MV-4-11 (cell line): Measurements from ENCODE around the gene GUK1.
"Not testable (repeated sequence)": the region's sequence is repeated elsewhere in the genome, so short reads cannot be mapped to it uniquely, and the experiment has no call there.

Experiments
- DNase-seq: peaks from one replicate; lab custom pipeline; 2025; lab: John Stamatoyannopoulos, UW

GUK1 gene

GRCh38 chr1:228163007-228163753, 23.1 kb downstream of the GUK1 start:
- no peak for DNase-seq

GRCh38 chr1:228163776-228164519, 23.9 kb downstream of the GUK1 start:
- DNase-seq = no peak

GRCh38 chr1:228164561-228165371, 24.7 kb downstream of the GUK1 start:
- peak; percentile 87 for DNase-seq

DNA sequence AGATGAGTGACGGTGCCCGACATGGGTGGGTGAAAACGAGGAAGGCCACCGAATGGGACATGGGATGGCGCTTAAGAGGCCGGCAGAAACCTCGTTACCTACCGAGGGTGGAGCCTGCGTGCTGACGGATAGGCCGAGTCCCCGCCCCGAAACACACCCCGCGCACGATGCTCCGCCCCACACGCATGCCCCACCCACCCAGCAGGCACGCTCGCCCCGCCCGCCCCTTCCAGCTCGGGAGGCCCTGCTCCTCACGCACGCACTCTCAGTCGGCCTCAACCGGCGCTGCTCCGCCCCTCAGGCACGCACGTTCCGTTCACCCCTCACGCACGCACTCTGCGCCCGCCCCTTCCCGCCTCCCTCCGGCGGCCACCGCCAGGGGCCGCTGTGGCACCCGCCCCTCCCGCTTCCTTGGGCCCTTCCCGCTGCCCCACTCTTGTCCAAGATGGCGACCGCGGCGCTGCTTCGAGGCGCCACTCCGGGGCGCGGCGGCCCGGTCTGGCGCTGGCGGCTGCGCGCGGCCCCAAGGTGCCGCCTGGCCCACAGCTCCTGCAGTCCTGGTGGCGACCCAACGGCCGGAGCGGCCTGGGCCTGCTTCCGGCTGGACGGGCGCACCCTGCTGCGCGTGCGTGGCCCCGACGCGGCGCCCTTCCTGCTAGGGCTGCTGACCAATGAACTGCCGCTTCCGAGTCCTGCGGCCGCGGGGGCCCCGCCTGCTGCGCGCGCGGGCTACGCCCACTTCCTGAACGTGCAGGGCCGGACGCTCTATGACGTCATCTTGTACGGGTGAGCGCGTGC, 25.5 kb downstream of the GUK1 start, which contains the start of gene IBA57:
Gene IBA57, plus strand, starts transcription at position 433 of the 798 bp plus-strand sequence. Its CDS starts 13 bp downstream, at position 446.
- peak; percentile 95 for DNase-seq

- peak; percentile 69 for DNase-seq
Measured at GRCh38 chr1:228166170-228166936, 26.3 kb downstream of the GUK1 start.

GRCh38 chr1:228168563-228169270, 28.6 kb downstream of the GUK1 start:
- no peak for DNase-seq

DNA sequence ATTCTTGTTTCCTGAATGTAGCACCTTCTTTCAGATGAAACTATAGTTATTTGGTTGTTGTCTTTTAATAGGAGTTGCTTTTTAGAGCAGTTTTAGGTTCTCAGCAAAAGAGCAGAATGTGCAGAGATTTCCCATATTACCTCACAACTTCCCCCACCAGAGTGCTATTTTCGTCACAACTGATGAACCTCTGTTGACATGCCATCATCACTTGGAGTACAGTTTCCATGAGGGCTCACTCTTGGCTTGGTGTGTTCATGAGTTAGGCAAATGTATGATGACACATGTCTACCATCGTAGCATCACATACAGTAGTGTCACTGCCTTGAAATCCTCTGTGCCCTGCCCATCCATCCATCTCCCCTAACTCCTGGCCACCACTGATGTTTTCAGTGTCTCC, 29.3 kb downstream of the GUK1 start:
- peak; percentile 11 for DNase-seq

GRCh38 chr1:228170666-228171065, 30.6 kb downstream of the GUK1 start:
- no peak for DNase-seq

- DNase-seq = no peak
Measured at GRCh38 chr1:228171221-228171891, 31.3 kb downstream of the GUK1 start.

DNA sequence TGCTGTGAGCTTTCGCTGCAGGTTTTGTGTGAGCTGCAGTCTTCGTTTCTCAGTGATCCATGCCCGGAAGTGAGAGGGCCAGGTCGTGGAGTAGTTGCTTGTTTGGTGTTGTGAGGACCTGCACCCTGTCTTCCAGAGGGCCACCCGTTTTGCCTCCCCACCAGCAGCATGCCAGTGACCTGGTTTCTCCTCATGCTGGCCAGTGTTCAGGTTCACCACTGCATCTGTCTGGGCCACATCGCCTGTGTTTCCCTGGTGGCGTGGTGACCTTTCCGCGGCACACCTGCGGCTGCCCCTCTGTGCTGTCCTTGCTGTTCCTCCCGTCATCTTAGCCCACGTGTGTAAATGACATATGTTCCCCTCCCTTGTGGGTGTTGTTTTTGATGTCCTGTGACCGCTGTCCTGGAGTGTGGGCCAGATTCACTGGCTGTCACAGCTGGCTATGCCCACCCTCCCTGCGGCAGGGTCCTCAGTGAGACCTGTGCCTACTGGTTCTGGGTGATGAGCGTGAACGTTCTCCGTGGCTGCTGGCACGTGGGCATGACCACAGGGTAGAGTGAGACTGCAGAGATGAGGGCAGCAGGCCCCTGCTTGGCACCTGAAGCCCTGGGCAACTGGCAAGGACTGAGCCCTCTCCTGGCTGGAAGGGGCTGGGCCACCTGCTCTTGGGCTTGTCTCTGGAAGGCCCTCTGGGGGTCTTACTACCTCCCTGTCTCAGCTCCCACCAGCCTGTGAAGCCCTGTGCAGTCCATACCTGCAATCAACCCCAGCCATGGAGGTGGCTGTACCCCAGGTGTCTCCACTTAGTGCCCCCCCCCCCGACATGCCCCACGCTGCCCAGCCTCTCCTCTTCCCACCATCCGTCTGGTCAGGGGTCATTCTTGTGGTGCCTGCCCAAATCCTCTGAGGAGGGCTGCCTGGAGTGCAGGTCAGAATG, 32.8 kb downstream of the GUK1 start:
- DNase-seq = no peak

DNA sequence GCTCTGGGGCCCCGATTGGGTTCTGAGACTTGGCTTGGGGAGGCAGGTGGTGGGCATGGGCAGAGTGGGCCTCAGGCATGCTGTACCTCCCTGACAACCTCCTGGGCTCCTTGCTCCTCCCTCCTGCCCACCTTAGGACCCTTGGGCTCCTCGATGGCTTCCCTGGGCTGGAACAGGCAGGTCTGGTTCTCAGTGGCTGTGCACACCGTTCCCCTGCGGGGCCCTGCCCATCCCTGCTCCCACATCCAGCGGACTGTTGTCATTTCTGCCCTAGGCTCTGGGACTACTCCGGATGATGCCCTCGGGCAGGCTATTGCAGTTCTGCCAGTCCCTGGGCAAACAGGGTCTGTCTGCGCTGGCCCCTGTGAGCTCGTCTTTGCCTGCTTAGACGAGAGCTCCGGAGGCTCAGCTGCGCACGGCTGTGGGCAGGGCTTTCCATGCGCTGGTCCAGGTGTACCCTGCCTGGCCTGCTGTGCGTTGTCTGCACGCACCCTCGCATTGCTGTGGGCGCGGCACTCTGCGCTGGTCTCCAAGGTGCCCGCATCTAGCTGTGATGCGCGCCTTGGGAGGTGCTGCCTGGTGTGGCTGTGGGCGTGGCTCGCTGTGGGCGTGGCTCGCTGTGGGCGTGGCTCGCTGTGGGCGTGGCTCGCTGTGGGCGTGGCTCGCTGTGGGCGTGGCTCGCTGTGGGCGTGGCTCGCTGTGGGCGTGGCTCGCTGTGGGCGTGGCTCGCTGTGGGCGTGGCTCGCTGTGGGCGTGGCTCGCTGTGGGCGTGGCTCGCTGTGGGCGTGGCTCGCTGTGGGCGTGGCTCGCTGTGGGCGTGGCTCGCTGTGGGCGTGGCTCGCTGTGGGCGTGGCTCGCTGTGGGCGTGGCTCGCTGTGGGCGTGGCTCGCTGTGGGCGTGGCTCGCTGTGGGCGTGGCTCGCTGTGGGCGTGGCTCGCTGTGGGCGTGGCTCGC, 33.7 kb downstream of the GUK1 start:
- DNase-seq = not testable (repeated sequence)

GRCh38 chr1:228174482-228175315, 34.6 kb downstream of the GUK1 start:
- no peak for DNase-seq

DNA sequence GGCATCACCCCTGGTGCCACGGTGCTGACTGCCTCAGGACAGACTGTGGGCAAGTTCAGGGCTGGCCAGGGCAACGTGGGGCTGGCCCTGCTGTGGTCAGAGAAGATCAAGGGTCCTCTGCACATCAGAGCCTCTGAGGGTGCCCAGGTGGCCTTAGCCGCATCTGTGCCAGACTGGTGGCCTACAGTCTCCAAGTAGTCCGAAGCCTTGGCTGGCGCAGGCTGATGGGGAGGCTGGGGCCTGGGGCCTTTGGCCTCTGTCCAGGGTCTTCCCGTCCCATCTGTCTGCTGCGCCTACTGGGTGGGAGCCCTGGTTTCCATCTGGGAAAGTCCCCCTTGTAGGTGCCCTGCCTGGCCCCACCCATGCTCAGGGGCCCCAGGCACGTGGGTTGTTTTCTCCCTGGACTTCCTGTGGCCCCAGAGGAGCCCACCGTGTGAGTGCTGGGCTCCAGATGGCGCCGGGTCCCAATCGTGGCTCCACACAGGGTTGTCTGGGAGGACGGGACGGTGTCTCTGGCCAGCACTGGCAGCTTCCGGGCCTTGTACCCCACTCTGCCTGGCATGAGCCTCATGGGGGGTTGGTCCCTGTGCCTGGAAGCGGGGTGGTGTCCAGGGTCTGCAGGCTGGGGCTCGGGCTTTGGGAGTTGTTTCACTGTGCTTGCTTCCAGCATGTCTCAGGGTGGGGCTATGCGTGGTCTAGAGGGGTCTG, 35.4 kb downstream of the GUK1 start:
- no peak for DNase-seq

DNA sequence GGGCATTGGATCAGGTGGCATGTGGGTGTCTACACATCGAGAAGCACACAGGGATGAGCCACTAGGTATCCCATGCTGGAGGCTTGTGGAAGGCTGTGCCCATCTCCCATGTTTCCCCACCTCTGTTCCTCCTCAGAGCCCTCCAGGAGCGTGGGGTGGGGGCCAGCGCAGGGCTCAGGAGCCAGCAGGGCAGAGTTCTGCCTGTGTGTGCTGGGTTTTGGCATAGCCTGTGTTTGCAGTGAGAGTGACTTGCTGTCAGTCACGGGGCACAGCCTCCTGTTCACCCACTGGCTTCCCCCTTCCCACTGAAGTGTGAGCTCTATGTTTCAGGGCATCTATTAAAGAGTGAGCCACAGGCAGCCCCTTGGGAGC, 35.9 kb downstream of the GUK1 start:
- no peak for DNase-seq

DNA sequence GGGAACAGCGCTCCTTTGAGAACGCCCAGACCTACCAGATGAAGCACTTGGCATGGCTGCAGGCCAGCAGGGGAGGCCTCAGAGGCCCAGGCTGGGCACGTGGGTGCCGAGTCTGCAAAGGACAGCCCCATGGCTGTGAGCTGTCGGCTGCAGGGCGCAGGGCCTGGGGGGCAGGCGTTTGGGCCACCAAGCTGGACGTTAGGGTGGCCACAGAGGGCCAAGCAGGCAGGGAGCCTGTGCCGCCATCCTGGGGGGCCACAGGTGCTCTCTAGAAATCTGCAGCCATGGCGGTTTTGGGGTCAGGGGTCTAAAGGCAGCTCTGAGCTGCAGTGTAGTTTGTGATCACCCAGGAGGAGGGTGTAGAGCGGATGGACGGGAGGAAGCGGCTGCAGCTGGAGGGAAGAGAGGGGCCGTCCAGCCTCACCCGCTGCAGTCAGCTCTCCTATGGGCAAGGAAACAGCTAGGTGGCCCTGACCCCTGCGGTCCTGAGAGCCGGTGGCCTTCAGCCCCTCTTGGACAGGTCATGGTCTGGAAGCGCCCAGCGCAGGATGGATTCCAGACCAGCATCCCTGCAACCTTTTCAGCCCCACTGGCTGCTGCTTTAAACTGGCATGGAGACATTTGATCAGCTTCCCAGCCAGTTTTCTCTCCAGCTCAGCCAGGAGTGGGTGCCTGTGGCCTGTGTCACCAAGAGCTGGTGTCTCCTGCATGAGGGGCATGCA, 36.5 kb downstream of the GUK1 start:
- no peak for DNase-seq
